NCI-H2196 treated with DMSO at 0.1 percent for 48 hours (cell line): ENCODE data around the gene YPEL4.

Experiments used
- DNase-seq: peaks from one replicate; lab custom pipeline; 2025; ENCODE audit not compliant: unreplicated experiment; lab: John Stamatoyannopoulos, UW

The YPEL4 gene

GRCh38 chr11:57596266-57596885 is 53.3 kb downstream of the YPEL4 start:
- DNase-seq = no peak
